Caco-2 (cell line): ENCODE data around the gene ULK2. TPM values are rescaled to one million over a fixed set of nuclear protein-coding genes. Genes with fewer than 3 reads are reported as not detected.

Experiments
- BruUV-seq: library from RNA; stranded (reverse); fragments of 400-500 nt; replicated peaks from 2 replicates; lab custom pipeline; 2021; lab: Mats Ljungman, UMichigan
- CTCF ChIA-PET: fragments of 300-600 bp; sonication (Branson Sonifier 250); formaldehyde crosslinking; loops from one replicate; lab custom pipeline; 2022; ENCODE audit warnings: antibody characterized with exemption; lab: Charles Lee
- POLR2A ChIA-PET: fragments of 300-600 bp; sonication (Branson Sonifier 250); formaldehyde crosslinking; loops from one replicate; lab custom pipeline; 2022; ENCODE audit warnings: antibody characterized with exemption; lab: Charles Lee
- DNase-seq, 2 experiments: peaks; one replicate each; pipeline versions ENCODE4 v3.0.0 to v3.0.0-alpha.2; 2020 to 2022
- H3K27me3 ChIP-seq: replicated peaks from 2 replicates; pipeline ENCODE4 v1.6.0; 2011; ENCODE audit warnings: low read length; ENCODE audit not compliant: control insufficient read depth, insufficient read depth
- H3K36me3 ChIP-seq: 2 replicates; pipeline ENCODE4 v1.5.1; 2011; ENCODE audit warnings: low read length; ENCODE audit not compliant: control insufficient read depth, insufficient read depth
- H3K4me1 ChIP-seq: fragments of 250-450 bp; sonication (Bioruptor Pico); 2 replicates; pipeline ENCODE4 v1.5.1; 2020; ENCODE audit warnings: mild to moderate bottlenecking
- H3K4me3 ChIP-seq: 2 replicates; pipeline ENCODE4 v1.5.1; 2011; ENCODE audit warnings: low read depth, mild to moderate bottlenecking, control low read depth, low read length
- H3K9me3 ChIP-seq: fragments of 250-450 bp; sonication (Bioruptor Pico); 2 replicates; pipeline ENCODE4 v1.5.1; 2020; ENCODE audit warnings: mild to moderate bottlenecking, moderate library complexity
- H3K27ac Mint-ChIP-seq: one replicate; pipeline ENCODE4 v1.8.0; 2022; ENCODE audit warnings: mixed read lengths; ENCODE audit not compliant: unreplicated experiment
- H3K27me3 Mint-ChIP-seq: one replicate; pipeline ENCODE4 v1.8.0; 2022; ENCODE audit warnings: mixed read lengths; ENCODE audit not compliant: insufficient read depth, unreplicated experiment
- H3K36me3 Mint-ChIP-seq: one replicate; pipeline ENCODE4 v1.8.0; 2022; ENCODE audit warnings: mild to moderate bottlenecking, mixed read lengths; ENCODE audit not compliant: insufficient read depth, unreplicated experiment
- H3K4me1 Mint-ChIP-seq: one replicate; pipeline ENCODE4 v1.8.0; 2022; ENCODE audit warnings: low read depth, mixed read lengths; ENCODE audit not compliant: unreplicated experiment
- H3K4me3 Mint-ChIP-seq: one replicate; pipeline ENCODE4 v1.8.0; 2022; ENCODE audit warnings: mild to moderate bottlenecking, moderate library complexity, mixed read lengths; ENCODE audit not compliant: unreplicated experiment
- H3K9me3 Mint-ChIP-seq: one replicate; pipeline ENCODE4 v1.8.0; 2022; ENCODE audit warnings: mixed read lengths; ENCODE audit not compliant: unreplicated experiment
- CTCF ChIP-seq, 2 experiments: fragments of 200-600 bp in 1 of 2; IDR thresholded peaks; 1 replicate in 1 of 2; 2 replicates in 1 of 2; pipeline versions ENCODE4 v1.5.1 to v1.8.0; 2011 to 2022; ENCODE audit warnings: antibody characterized with exemption in 1 of 2, control low read depth in 1 of 2, inconsistent platforms in 1 of 2, low read depth in 1 of 2, low read length in 1 of 2, mild to moderate bottlenecking in 1 of 2, moderate library complexity in 1 of 2; ENCODE audit not compliant: insufficient read depth in 1 of 2, severe bottlenecking in 1 of 2, unreplicated experiment in 1 of 2
- intact Hi-C: fragments of 100-400 bp; cut with micrococcal nuclease; formaldehyde crosslinking; loops from one replicate; pipeline ENCODE4 v1.10.0; 2022; ENCODE audit not compliant: unreplicated experiment
- total RNA-seq: library from RNA; stranded (reverse); gene quantifications from 2 replicates; pipeline ENCODE4 v1.2.3, GENCODE V29; 2022

The ULK2 gene
- total RNA-seq, 1 experiment from 2014 or later = 9.2 TPM

DNA sequence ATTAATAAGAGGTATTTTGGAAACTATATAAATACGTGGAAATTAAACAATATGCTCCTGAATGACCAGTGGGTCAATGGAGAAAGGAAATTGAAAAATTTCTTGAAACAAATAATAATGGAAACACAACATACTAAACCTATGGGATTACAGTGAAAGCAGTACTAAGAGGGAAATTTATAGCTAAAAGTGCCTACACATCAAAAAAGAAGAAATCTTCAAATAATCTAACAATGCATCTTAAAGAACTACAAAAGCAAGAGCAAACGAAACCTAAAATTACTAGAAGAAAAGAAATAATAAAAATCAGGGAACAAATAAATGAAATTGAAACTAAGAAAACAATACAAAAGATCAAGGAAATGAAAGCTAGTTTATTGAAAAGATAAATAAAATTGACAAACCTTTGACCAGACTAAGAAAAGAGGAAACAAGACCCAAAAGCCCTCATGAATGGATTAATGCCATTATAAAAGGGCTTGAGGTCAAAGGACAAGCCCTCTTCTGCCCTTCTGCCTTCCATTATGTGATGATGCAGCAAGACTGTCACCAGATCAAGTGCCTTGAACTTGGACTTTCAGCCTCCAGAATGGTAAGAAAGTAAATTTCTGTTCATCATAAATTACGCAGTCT, 75.7 kb downstream of the ULK2 start:
- Mint-ChIP-seq H3K27me3 (no peaks in the 10 kb centered on the region), H3K4me1 (no peaks in the 10 kb centered on the region), H3K27ac (no peak overlapping the region), H3K4me3 (no peak overlapping the region), H3K36me3 (peaks cover 9% of the 10 kb centered on the region), H3K9me3 (peaks cover 44% of the 10 kb centered on the region)
- CTCF ChIA-PET = no interaction called here
- H3K4me3 ChIP-seq = no peak overlapping the region
- H3K4me1 ChIP-seq = no peaks in the 10 kb centered on the region
- H3K27me3 ChIP-seq = no peaks in the 10 kb centered on the region
- peaks cover 18% of the 10 kb centered on the region for H3K9me3 ChIP-seq
- no peaks in the 10 kb centered on the region for H3K36me3 ChIP-seq
- intact Hi-C loops = no loop called here
- no peak for TF ChIP-seq CTCF (IDR thresholded peaks at IDR 0.05; ENCODE audit: insufficient read depth in 1 of 2, low read depth in 1 of 2, low read length in 1 of 2, severe bottlenecking in 1 of 2, unreplicated experiment in 1 of 2)
- POLR2A ChIA-PET = no interaction called here
- DNase-seq = no peak
- no TSS peak for BruUV-seq

DNA sequence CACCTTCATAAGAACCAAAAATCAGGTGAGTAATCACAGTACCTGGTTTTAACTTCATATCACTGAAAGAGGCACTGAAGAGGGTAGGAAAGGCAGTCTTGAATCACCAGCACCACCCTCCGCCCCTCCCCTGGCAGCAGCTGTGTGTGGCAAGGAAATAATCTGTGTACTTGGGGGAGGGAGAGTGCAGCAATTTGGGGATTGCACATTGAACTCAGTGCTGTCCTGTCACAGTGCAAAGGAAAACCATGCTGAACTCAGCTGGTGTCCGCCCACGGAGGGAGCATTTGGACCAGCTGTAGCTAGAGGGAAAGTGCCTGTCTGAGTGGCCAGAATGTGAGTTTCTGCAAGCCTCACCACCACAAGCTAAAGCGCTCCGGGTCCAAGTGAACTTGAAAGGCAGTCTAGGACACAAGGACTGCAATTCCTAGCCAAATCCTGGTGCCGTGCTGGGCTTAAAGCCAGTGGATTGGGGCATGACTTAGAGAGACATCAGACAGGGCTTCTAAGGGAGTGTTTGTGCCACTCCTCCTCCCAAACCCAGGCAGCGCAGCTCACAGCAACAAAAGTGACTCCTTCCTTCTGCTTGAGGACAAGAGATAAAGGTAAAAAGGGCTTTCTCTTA, 79.9 kb downstream of the ULK2 start:
- Mint-ChIP-seq H3K27ac (no peak overlapping the region), H3K9me3 (peaks cover 13% of the 10 kb centered on the region), H3K4me1 (no peaks in the 10 kb centered on the region), H3K36me3 (peaks cover 9% of the 10 kb centered on the region), H3K4me3 (no peak overlapping the region), H3K27me3 (no peaks in the 10 kb centered on the region)
- no peaks in the 10 kb centered on the region for H3K27me3 ChIP-seq
- intact Hi-C loops = no loop called here
- no peaks in the 10 kb centered on the region for H3K4me1 ChIP-seq
- H3K4me3 ChIP-seq = no peak overlapping the region
- no peak for TF ChIP-seq CTCF (IDR thresholded peaks at IDR 0.05; ENCODE audit: insufficient read depth in 1 of 2, low read depth in 1 of 2, low read length in 1 of 2, severe bottlenecking in 1 of 2, unreplicated experiment in 1 of 2)
- POLR2A ChIA-PET = no interaction called here
- CTCF ChIA-PET = interaction anchor here (0.6 kb wide), 1 partner anchor 205 kb away, joined by 3 read pairs; no protein-coding TSS in a partner anchor
- no peaks in the 10 kb centered on the region for H3K9me3 ChIP-seq
- no peak for DNase-seq
- no peaks in the 10 kb centered on the region for H3K36me3 ChIP-seq
- no TSS peak for BruUV-seq

GRCh38 chr17:19785854-19786253, 81.9 kb downstream of the ULK2 start:
- Histone ChIP-seq H3K4me1 (no peaks in the 10 kb centered on the region), H3K9me3 (no peaks in the 10 kb centered on the region), H3K4me3 (no peak overlapping the region), H3K27me3 (no peaks in the 10 kb centered on the region), H3K36me3 (no peaks in the 10 kb centered on the region)
- ChIA-PET POLR2A (no interaction called here), CTCF (interaction anchor here (0.6 to 1.3 kb wide), 2 partner anchors 24 to 207 kb away, joined by 3 read pairs; no protein-coding TSS in a partner anchor)
- Mint-ChIP-seq H3K36me3 (peaks cover 9% of the 10 kb centered on the region), H3K9me3 (peaks cover 10% of the 10 kb centered on the region), H3K4me1 (no peaks in the 10 kb centered on the region), H3K27me3 (no peaks in the 10 kb centered on the region), H3K4me3 (no peak overlapping the region), H3K27ac (no peak overlapping the region)
- intact Hi-C loops = no loop called here
- no TSS peak for BruUV-seq
- peak in 1 of 2 experiments; percentile 30 for TF ChIP-seq CTCF (IDR thresholded peaks at IDR 0.05; ENCODE audit: insufficient read depth in 1 of 2, low read depth in 1 of 2, low read length in 1 of 2, severe bottlenecking in 1 of 2, unreplicated experiment in 1 of 2)
- DNase-seq = peak in 1 of 2 experiments; percentile 17
